Pancreas (tissue), 10 donors: Measurements from ENCODE around the gene NSF. TPM values are rescaled to one million over a fixed set of nuclear protein-coding genes. Genes with fewer than 3 reads are reported as not detected.
A peak's percentile ranks its signal among the peaks of the same experiment; 100 is the strongest.
"Not testable (repeated sequence)": the region's sequence is repeated elsewhere in the genome, so short reads cannot be mapped to it uniquely, and the experiment has no call there.

Source experiments
- ATAC-seq, 4 donors: fragments of 200-7000 bp; cut with Tn5 transposase; one replicate each; pipeline versions ENCODE4 v1.8.0 to v1.9.1; 2020; ENCODE audit warnings: mild to moderate bottlenecking in 4 of 4, moderate library complexity in 4 of 4
- DNase-seq, 6 donors: peaks; one replicate each; pipeline ENCODE4 v3.0.0-alpha.2; 2020
- FAIRE-seq: peaks from 2 replicates; lab custom pipeline; 2012; peaks lifted over from hg19 to GRCh38; lab: Jason Lieb, UNC
- H3K27ac ChIP-seq, 4 donors: fragments of 200-600 bp; sonication (generic); 1 replicate in 3 of 4; 2 replicates in 1 of 4; pipeline versions ENCODE4 v1.5.0 to v1.8.0; 2020
- H3K27me3 ChIP-seq, 4 donors: fragments of 200-600 bp; one replicate each; pipeline ENCODE4 v1.8.0; 2021
- H3K36me3 ChIP-seq, 3 donors: fragments of 200-600 bp; sonication (generic) in 1 of 3; one replicate each; pipeline versions ENCODE4 v1.5.0 to v1.8.0; 2020 to 2021
- H3K4me1 ChIP-seq, 3 donors: fragments of 200-600 bp; one replicate each; pipeline ENCODE4 v1.8.0; 2021
- H3K4me3 ChIP-seq, 4 donors: fragments of 200-600 bp; sonication (generic) in 2 of 4; one replicate each; pipeline versions ENCODE4 v1.5.0 to v1.8.0; 2020 to 2021
- H3K9me3 ChIP-seq, 4 donors: fragments of 200-600 bp; one replicate each; pipeline ENCODE4 v1.8.0; 2021
- WGBS, 2 donors: extraction: QIAGEN DNeasy Blood & Tissue Kit; methylation state at CpG; one replicate each; pipeline ENCODE4 v1.1.7; 2013; 5-methylcytosine and 5-hydroxymethylcytosine counted together
- intact Hi-C, 3 donors: fragments of 100-400 bp; cut with DNase I; formaldehyde crosslinking; loops; one replicate each; pipeline versions ENCODE4 v1.11.1 to v1.14.2; 2022
- polyA plus RNA-seq, 2 donors: library from polyadenylated mRNA; stranded (reverse); fragments of 200-250 nt; gene quantifications; one replicate each; pipeline ENCODE4 v1.2.3, GENCODE V29; 2013
- total RNA-seq, 6 donors: library from RNA; stranded (reverse); fragmentation: NEBNext Ultra II Directional in 4 of 6; extraction: Animal tissue kit (Norgen Biotek cat#: 25700) in 4 of 6; gene quantifications; one replicate each; pipeline versions ENCODE4 v1.2.1 to v1.2.4, GENCODE V29; 2021 to 2023
- TF ChIP-seq, protein P1 (sequence below), 4 donors: fragments of 200-600 bp; sonication (generic) in 3 of 4; IDR thresholded peaks; one replicate each; pipeline versions ENCODE4 v1.5.0 to v1.8.0; 2021; ENCODE audit warnings: antibody characterized with exemption in 4 of 4
- donor health status: healthy with polysubstance abuse.
- donor health status: DM: no; HTN: no; CAD: no; lungs with moderate emphysema.
- donor health status: DM: no; HTN: no; CAD: no.
- donor health status: control.
- donor health status: control.
- donor health status: Bipolar disorder and iron deficiency.
- donor health status: DM: yes; HTN: yes; CAD: no.
- donor health status: DM: no; HTN: no; CAD: no.
- donor health status: DM: no; HTN: no; CAD: no.
- donor health status: DM: yes; HTN: yes; CAD: no.

NSF gene
- total and polyA plus RNA-seq, 8 donors: 6.2 to 32.4 (median 29.0) TPM

DNA sequence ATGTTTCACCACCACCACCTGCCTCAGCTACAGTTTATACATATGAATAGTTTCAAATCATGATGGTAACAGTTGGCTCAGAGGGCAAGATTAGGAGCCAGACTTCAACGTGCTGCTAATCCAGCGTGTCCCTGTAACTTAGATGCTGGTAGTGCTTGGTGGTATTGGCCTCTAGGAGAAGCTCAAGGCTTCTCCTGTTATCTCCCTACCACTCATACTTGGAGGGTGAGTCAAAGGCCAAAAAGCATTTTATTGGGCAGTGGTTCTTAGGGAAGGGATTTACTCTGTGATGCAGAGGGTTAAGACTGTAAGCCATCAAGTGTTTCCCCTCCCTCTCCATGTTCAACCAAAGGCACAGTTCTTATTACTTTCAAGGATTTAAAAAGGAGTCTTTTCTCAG, 82.3 kb downstream of the NSF start:
- H3K36me3 ChIP-seq, H3K4me1 ChIP-seq, intact Hi-C loops, ATAC-seq, H3K27ac ChIP-seq, H3K27me3 ChIP-seq, FAIRE-seq, H3K9me3 ChIP-seq, DNase-seq, H3K4me3 ChIP-seq: not testable (repeated sequence)
- no CpG with 5 or more reads among the region's 2 CpGs for WGBS, 2 donors

DNA sequence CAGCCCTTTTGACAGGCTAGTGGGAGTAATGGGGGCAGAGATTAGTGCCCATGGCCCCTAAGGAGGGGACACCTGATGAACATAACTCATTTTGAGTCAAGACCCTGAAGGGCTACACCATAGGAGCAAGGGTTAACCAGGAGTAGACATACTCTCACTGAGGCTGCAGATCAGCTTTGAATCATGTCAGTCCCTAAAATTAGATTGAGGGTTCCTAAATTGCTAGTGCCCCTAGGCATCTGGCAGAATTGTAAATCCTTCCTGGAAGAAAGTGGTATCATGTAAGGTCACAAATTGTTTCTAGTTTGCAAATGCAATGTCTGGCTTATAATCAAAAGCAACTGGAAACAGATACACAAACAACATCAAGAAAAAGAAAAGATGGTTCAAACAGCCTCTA, 87.3 kb downstream of the NSF start:
- H3K4me1 ChIP-seq, intact Hi-C loops, DNase-seq, H3K4me3 ChIP-seq, H3K27ac ChIP-seq, H3K36me3 ChIP-seq, H3K27me3 ChIP-seq, FAIRE-seq, H3K9me3 ChIP-seq, ATAC-seq: not testable (repeated sequence)

DNA sequence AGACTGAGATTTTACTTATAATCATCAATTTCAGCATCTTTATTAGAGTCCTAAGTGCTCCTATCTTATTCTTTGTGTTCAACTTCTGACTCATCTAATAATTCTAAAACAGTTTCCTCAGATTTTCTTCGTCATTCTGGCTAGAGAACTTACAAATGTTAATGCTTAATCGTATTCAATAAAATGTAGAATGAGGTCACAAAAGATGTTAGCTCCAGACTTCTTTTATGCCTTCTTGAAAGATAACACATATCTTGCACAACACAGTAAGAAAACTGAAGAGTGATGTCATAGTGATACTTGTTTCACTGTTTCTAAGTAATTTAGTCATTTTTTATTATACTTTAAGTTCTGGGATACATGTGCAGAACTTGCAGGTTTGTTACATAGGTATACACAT, 93.2 kb downstream of the NSF start:
- DNase-seq, H3K27me3 ChIP-seq, H3K4me3 ChIP-seq, ATAC-seq, H3K36me3 ChIP-seq, H3K4me1 ChIP-seq, FAIRE-seq, intact Hi-C loops, H3K27ac ChIP-seq, H3K9me3 ChIP-seq: not testable (repeated sequence)
- no CpG with 5 or more reads among the region's 2 CpGs for WGBS, 2 donors

DNA sequence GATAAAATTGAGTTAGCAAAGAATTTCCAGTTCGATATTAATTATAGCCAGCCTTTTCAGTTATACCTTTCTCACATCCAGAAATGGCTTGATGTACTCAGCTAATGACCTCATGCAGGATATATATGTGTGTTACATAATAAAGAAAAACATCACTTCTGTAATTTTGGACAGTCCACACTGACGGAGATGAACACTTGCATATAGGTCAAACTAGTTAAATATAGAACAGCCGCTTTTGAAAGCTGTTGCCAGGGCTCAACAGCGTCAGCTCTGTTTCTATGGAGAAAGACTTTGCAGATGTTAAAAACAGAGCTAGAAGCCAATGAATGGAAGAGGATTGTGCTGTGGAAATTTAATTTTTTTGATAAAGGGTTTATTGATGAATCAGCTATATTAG, 94.8 kb downstream of the NSF start:
- H3K36me3 ChIP-seq, H3K4me1 ChIP-seq, FAIRE-seq, H3K9me3 ChIP-seq, H3K4me3 ChIP-seq, H3K27me3 ChIP-seq, DNase-seq, H3K27ac ChIP-seq, intact Hi-C loops: not testable (repeated sequence)
- peak in 2 of 4 donors; percentile 35 to 46 for ATAC-seq
- 67 to 84% methylated on average over 3 to 4 of the region's 4 CpGs for WGBS, 2 donors

DNA sequence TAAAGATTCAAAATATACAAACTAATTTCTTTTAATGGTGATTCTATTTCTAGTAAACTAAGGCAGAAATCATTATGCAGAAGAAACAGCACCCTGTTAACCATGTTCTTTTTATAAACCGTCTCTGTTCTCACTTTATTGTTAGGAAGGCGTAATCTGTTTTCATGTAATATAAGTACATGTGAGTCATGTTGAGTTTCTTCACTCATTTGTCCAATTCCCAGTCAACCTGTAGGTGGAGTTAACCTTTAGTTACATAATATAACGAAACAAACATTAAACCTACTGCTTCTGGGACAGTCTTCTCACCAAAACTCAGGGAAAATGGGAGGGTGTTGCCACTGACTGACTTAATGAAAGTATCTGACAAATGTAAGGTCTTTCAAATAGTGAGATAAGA, 101.7 kb downstream of the NSF start:
- H3K4me1 ChIP-seq, intact Hi-C loops, H3K9me3 ChIP-seq, FAIRE-seq, H3K27ac ChIP-seq, H3K36me3 ChIP-seq, H3K4me3 ChIP-seq, H3K27me3 ChIP-seq, DNase-seq: not testable (repeated sequence)
- 50 to 55% methylated on average over 1 of the region's 3 CpGs for WGBS, 2 donors
- peak in 2 of 4 donors; percentile 48 to 61 for ATAC-seq

DNA sequence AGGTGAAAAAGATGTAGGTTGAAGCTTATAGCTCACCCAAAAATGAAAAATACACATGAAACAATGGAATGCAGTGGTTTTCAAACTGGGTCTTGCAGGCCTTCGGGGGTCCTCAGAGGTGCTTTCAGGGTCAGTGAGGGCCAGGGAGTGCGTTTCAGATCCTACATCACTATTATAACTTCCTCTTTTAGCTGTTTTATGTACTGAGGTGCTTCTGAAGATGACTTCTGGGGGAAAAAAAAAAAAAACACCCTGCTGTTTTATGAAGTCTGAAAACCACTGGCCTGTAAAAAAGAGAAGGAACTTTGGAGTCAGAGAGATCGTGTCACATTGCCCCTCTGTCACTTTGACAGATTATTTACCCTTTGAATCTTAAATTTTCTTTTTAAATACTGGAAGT, 102.8 kb downstream of the NSF start:
- intact Hi-C loops, ATAC-seq, H3K36me3 ChIP-seq, H3K4me1 ChIP-seq, H3K27me3 ChIP-seq, H3K27ac ChIP-seq, FAIRE-seq, H3K4me3 ChIP-seq, DNase-seq, H3K9me3 ChIP-seq: not testable (repeated sequence)
- 92 to 96% methylated on average over 2 of the region's 3 CpGs for WGBS, 2 donors

DNA sequence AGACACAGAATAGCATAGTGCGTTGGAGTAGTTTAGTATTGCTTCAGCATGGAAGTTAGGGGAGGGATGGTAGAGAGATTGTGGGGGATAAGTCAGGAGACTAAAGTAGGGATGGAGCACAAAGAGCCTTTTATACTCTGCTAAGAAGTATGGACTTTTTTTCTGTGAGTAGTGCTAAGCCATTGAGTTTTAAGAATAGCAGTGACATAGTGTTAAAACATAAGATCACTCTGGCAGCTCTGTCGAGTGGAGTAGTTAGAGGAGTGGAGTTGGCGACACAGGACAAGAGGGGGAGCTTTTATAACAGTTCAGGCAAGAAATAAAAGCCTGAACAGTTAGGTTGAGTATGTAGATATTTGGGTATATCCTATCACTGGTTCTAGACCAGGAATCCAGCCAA, 106.1 kb downstream of the NSF start:
- H3K9me3 ChIP-seq, DNase-seq, ATAC-seq, FAIRE-seq, H3K27me3 ChIP-seq, H3K4me1 ChIP-seq, H3K36me3 ChIP-seq, H3K27ac ChIP-seq, H3K4me3 ChIP-seq, intact Hi-C loops: not testable (repeated sequence)
- WGBS, 2 donors: no CpG with 5 or more reads among the region's 3 CpGs

DNA sequence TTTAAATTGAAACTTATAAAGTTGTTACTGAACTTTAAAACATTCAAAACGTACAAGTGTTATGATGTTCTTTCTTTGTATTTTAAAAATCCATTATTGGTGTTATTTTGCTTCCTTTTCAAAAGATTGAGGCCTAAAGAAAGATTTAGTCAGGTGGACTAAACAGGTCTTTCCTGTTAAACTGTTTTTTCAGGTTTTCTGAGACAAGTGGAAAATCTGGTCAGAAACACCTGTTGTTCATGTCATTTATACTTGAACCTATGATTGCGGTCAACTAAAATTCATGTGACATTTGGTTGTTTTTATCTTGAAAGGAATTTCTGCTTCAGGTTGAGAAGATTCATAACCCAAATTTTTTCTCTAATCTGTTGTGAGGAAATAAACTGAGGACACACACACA, 108.5 kb downstream of the NSF start:
- H3K27me3 ChIP-seq, H3K4me3 ChIP-seq, DNase-seq, H3K4me1 ChIP-seq, intact Hi-C loops, H3K36me3 ChIP-seq, FAIRE-seq, H3K27ac ChIP-seq, H3K9me3 ChIP-seq: not testable (repeated sequence)
- peak in 2 of 4 donors; percentile 42 to 68 for ATAC-seq
- no CpG with 5 or more reads among the region's 2 CpGs for WGBS, 2 donors

DNA sequence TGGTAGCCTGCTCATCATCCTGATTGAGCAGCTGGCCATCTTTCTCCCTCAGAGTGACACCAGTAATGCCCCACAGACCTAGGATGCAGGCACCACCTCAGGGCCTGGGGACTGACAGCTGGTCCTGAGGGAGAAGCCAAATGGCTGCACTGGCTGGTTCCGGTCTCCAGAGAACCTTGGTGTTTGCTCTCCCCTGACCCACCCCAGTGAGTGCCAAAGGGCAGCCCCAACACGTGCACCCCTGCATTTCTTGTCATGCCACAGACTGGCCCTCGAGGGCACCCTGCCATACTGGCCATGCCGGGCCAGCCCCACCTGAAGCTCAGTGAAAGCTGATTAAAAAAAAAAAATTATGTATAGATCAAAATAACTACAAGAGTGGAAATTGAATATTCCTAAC, 127.5 kb downstream of the NSF start:
- H3K27ac ChIP-seq: no peak overlapping the region
- H3K36me3 ChIP-seq: peaks cover 0 to 7% (median 3%) of the 10 kb centered on the region in 3 donors
- peaks cover 0 to 5% (median 0%) of the 10 kb centered on the region in 3 donors for H3K4me1 ChIP-seq
- WGBS, 2 donors: 94% methylated on average over 4 of the region's 4 CpGs
- DNase-seq (no peak), ATAC-seq (no peak), FAIRE-seq (no peak)
- H3K27me3 ChIP-seq: no peaks in the 10 kb centered on the region
- intact Hi-C loops: no loop called here
- no peak overlapping the region for H3K4me3 ChIP-seq
- H3K9me3 ChIP-seq: no peaks in the 10 kb centered on the region
- TF ChIP-seq, protein P1, sequence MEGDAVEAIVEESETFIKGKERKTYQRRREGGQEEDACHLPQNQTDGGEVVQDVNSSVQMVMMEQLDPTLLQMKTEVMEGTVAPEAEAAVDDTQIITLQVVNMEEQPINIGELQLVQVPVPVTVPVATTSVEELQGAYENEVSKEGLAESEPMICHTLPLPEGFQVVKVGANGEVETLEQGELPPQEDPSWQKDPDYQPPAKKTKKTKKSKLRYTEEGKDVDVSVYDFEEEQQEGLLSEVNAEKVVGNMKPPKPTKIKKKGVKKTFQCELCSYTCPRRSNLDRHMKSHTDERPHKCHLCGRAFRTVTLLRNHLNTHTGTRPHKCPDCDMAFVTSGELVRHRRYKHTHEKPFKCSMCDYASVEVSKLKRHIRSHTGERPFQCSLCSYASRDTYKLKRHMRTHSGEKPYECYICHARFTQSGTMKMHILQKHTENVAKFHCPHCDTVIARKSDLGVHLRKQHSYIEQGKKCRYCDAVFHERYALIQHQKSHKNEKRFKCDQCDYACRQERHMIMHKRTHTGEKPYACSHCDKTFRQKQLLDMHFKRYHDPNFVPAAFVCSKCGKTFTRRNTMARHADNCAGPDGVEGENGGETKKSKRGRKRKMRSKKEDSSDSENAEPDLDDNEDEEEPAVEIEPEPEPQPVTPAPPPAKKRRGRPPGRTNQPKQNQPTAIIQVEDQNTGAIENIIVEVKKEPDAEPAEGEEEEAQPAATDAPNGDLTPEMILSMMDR (IDR thresholded peaks at IDR 0.05): no peak
